BLaER1 (cell line): ENCODE measurements around the gene DEFB124.

Source experiments
- H3K27ac ChIP-seq: shearing (Covaris generic); formaldehyde crosslinking; 2 replicates; pipeline ENCODE4 v1.8.1; 2022
- H3K27me3 ChIP-seq: shearing (Covaris generic); formaldehyde crosslinking; 2 replicates; pipeline ENCODE4 v1.8.1; 2022
- H3K36me3 ChIP-seq: shearing (Covaris generic); formaldehyde crosslinking; 2 replicates; pipeline ENCODE4 v1.8.1; 2022
- H3K4me1 ChIP-seq: shearing (Covaris generic); formaldehyde crosslinking; 2 replicates; pipeline ENCODE4 v1.8.1; 2022
- H3K4me2 ChIP-seq: shearing (Covaris generic); formaldehyde crosslinking; 2 replicates; pipeline ENCODE4 v1.8.1; 2022
- H3K4me3 ChIP-seq: shearing (Covaris generic); formaldehyde crosslinking; 2 replicates; pipeline ENCODE4 v1.8.1; 2022
- H3K9ac ChIP-seq: shearing (Covaris generic); formaldehyde crosslinking; 2 replicates; pipeline ENCODE4 v1.8.1; 2022
- H3K9me3 ChIP-seq: shearing (Covaris generic); formaldehyde crosslinking; 2 replicates; pipeline ENCODE4 v1.8.1; 2022
- H4K20me1 ChIP-seq: shearing (Covaris generic); formaldehyde crosslinking; 2 replicates; pipeline ENCODE4 v1.8.1; 2022
- Cebpa-rat ChIP-seq: shearing (Covaris generic); IDR thresholded peaks from 2 replicates; pipeline ENCODE4 v1.8.1; 2022

The DEFB124 gene

GRCh38 chr20:31425797-31426196 lies 49.1 kb downstream of the DEFB124 start:
- H3K27me3 ChIP-seq, result no peaks in the 10 kb centered on the region
- TF ChIP-seq Cebpa-rat, result no peak
- no peak overlapping the region for H3K27ac ChIP-seq
- no peaks in the 10 kb centered on the region for H3K36me3 ChIP-seq
- no peak overlapping the region for H3K4me2 ChIP-seq
- no peaks in the 10 kb centered on the region for H3K4me1 ChIP-seq
- H3K9me3 ChIP-seq, result peaks cover 4% of the 10 kb centered on the region; the same call in 1 of the 2 replicates
- H3K4me3 ChIP-seq, result no peak overlapping the region
- H4K20me1 ChIP-seq, result no peaks in the 10 kb centered on the region
- H3K9ac ChIP-seq, result no peak overlapping the region

GRCh38 chr20:31418307-31418706 lies 56.6 kb downstream of the DEFB124 start:
- Histone ChIP-seq H3K36me3 (no peaks in the 10 kb centered on the region), H4K20me1 (no peaks in the 10 kb centered on the region), H3K4me1 (no peaks in the 10 kb centered on the region), H3K4me3 (no peak overlapping the region), H3K27ac (no peak overlapping the region), H3K27me3 (no peaks in the 10 kb centered on the region), H3K9ac (no peak overlapping the region), H3K4me2 (no peak overlapping the region), H3K9me3 (no peaks in the 10 kb centered on the region)
- no peak for TF ChIP-seq Cebpa-rat

GRCh38 chr20:31415653-31416052 lies 59.3 kb downstream of the DEFB124 start:
- TF ChIP-seq Cebpa-rat, result no peak
- no peak overlapping the region for H3K9ac ChIP-seq
- no peak overlapping the region for H3K27ac ChIP-seq
- H3K4me3 ChIP-seq, result no peak overlapping the region
- H3K27me3 ChIP-seq, result no peaks in the 10 kb centered on the region
- no peaks in the 10 kb centered on the region for H4K20me1 ChIP-seq
- H3K4me1 ChIP-seq, result no peaks in the 10 kb centered on the region
- no peaks in the 10 kb centered on the region for H3K36me3 ChIP-seq
- H3K9me3 ChIP-seq, result no peaks in the 10 kb centered on the region
- H3K4me2 ChIP-seq, result no peak overlapping the region
